HG03378 (cell line): ENCODE results near the gene SHISA5.
"Not testable (repeated sequence)": the region's sequence is repeated elsewhere in the genome, so short reads cannot be mapped to it uniquely, and the experiment has no call there.

ENCODE experiments used
- ATAC-seq: cut with Tn5 transposase; IDR thresholded peaks from one replicate; pipeline ENCODE4 v1.9.1; 2021; ENCODE audit warnings: mild to moderate bottlenecking, moderate library complexity; ENCODE audit not compliant: unreplicated experiment

Gene SHISA5

DNA sequence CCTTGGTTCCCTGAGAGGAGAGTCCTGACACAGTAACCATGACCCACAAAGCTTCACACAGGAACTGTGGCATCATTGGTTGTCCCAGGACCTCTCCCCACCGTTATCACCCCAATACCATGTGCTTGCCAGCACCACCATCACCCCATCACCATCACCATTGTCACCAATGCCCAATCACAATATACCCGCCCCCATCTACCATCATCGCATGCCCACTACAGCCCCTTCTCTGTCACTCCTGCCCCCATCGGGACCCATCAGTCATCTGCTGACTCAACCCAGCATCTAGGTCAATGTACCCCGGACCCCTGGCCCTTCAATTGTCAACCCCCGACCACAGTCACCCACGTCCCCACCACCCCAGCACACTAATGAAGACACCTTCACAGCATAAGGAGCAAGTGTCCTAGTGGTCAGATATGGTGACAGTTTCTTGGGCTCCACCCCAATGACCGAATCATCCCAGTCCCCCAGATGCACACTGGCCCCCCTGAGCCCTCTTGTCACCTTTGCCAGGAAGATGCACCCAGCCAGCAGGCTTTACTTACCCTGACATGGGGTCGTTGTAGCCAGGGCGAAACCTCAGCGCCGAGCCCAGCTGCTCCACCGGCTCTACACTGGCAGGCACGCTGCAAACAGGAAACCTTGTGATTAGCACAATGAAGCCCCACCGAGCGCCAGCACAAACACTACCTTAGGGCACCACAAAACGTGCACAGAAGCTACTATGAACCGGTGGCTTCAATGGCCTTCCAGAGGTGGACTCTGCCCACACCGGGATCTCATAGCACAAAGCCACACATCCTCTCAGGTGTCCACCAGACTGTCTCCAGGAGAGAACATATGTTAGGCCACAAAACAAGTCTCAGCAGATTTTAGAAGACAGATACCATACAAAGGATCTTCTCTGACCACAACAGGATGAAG, 25.1 kb downstream of the SHISA5 start:
- ATAC-seq = no peak

- ATAC-seq = no peak
These were observed 25.9 kb downstream of the SHISA5 start for GRCh38 chr3:48477959-48478520.

- ATAC-seq = no peak
These were observed 27.4 kb downstream of the SHISA5 start for GRCh38 chr3:48476426-48477053.

DNA sequence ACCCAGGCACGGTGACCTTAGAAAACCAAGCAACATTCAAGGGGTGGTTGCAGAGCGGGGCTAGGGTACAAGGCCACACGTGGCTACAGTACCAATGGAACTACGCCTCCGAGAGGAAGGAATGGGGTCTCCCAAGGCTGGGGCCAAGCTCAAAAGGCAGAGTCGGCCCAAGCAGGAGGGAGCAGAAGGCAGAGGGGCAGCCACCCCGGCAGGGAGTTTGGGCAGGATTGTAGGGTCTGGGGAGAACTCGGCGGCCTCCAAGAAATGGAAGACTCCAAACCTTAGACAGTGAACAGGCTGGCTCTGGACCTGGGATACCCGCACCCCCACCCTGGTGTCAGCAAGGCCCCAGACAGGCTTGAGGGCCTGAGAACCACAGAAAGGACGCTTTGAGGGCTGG, 28.8 kb downstream of the SHISA5 start:
- no peak for ATAC-seq

GRCh38 chr3:48474619-48475018, 29.4 kb downstream of the SHISA5 start:
- no peak for ATAC-seq

DNA sequence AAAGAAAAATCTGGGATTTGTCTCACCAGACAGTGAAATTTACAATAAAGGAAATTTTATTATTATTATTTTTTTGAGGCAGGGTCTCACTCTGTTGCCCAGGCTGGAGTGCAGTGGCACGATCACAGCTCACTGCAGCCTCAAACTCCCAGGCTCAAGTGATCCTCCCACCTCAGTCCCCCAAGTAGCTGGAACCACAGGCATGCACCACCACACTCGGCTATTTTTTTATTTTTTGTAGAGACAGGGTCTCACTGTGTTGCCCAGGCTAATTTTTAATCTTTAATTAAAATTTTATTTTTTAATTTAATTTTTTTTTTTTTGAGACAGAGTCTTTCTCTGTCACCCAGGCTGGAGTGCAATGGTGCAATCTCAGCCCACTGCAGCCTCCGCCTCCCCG, 29.9 kb downstream of the SHISA5 start:
- ATAC-seq = not testable (repeated sequence)

- no peak for ATAC-seq
These were observed 30.4 kb downstream of the SHISA5 start for GRCh38 chr3:48473617-48473952.

GRCh38 chr3:48472923-48473616, 30.9 kb downstream of the SHISA5 start:
- ATAC-seq = peak; percentile 72

DNA sequence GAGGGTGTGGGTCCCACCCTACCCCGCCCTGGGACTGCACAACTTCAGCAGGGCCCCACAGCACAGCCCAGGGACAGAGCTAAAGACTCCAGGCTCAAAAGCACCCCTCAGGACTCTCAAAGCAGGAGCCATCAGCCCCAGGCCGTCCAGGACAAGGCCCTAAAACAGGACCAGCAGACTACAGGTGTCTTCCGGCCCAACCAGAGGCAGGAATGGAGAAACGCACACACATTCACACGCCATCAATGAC, 31.4 kb downstream of the SHISA5 start:
- no peak for ATAC-seq

- ATAC-seq = no peak
These were observed 33.7 kb downstream of the SHISA5 start for GRCh38 chr3:48470286-48470685.

DNA sequence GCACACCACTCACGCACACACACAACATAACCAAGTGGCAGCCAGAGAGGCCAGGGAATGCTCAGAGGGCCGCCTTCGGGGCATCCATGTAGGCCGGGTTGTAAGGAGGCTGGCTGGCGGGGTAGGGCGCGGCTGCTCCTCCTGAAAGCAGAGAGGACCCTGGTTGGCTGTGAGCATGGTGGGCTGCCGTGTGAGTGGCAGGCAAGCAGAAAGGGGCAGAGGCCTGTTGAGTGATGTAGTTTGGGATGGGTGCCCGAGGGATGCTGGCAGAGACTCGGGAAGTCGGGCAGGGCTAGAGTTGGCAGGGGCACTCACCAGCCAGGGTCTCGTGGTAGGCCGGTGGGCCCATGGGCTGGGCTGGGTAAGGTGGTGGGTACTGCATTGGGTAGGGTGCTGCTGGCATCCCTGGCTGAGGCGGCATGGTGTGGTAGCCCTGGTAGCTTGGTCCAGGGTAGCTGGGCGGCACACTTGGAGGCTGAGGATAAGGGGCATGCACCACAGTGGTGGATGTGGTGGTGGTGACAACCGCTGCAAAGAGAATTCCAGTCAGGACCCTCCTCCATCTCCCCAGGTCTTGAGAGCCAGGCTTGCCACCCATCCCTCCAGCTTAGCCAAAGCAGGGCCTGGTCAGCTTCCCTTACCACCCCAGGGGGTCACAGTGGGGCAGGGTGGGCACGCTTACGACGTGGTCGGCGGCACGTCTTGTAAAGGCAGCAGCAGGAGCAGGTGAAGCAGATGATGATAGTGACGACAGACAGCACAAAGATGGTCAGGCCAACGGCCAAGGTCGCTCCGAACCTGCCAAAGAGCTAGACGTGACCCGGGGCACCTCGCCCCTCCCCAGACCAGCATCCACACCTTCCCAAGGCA, 34.7 kb downstream of the SHISA5 start:
- no peak for ATAC-seq

DNA sequence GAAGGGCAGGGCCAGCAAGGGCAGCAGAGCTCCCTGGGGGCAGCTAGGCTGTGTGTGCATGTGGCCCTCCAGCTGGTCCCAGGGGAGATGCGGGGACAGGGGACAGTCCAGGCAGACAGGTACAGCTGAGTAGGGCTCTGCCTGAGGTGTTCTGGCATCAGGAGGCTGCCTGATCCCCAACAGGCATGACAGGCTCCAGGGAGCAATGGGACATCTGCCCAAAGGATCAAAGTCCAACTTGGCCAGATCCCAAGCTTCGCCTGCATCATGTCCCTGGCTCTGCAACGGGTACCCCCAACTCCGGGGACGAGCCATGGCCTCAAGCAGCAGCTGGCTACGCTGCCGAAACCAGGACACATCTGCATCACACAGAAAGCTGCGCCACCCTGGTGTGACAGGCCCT, 35.6 kb downstream of the SHISA5 start:
- ATAC-seq = no peak

GRCh38 chr3:48467473-48468267, 36.3 kb downstream of the SHISA5 start:
- no peak for ATAC-seq

GRCh38 chr3:48467110-48467454, 36.9 kb downstream of the SHISA5 start:
- ATAC-seq = no peak

DNA sequence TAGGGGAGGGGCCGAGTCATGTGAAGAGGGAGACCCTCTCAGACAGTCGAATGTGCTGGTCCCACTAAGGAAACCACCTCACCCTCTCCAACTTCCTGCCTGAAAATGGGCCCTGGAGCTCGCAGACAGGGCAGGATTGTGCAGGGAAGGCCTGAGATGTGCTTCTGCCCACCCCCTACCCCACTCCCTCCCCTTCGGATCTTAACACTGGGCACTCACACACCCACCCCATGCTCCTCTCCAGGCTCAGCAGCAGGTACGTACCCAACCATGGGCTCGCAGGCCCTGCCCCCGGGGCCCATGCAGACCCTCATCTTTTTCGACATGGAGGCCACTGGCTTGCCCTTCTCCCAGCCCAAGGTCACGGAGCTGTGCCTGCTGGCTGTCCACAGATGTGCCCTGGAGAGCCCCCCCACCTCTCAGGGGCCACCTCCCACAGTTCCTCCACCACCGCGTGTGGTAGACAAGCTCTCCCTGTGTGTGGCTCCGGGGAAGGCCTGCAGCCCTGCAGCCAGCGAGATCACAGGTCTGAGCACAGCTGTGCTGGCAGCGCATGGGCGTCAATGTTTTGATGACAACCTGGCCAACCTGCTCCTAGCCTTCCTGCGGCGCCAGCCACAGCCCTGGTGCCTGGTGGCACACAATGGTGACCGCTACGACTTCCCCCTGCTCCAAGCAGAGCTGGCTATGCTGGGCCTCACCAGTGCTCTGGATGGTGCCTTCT, 37.4 kb downstream of the SHISA5 start:
- ATAC-seq = no peak

DNA sequence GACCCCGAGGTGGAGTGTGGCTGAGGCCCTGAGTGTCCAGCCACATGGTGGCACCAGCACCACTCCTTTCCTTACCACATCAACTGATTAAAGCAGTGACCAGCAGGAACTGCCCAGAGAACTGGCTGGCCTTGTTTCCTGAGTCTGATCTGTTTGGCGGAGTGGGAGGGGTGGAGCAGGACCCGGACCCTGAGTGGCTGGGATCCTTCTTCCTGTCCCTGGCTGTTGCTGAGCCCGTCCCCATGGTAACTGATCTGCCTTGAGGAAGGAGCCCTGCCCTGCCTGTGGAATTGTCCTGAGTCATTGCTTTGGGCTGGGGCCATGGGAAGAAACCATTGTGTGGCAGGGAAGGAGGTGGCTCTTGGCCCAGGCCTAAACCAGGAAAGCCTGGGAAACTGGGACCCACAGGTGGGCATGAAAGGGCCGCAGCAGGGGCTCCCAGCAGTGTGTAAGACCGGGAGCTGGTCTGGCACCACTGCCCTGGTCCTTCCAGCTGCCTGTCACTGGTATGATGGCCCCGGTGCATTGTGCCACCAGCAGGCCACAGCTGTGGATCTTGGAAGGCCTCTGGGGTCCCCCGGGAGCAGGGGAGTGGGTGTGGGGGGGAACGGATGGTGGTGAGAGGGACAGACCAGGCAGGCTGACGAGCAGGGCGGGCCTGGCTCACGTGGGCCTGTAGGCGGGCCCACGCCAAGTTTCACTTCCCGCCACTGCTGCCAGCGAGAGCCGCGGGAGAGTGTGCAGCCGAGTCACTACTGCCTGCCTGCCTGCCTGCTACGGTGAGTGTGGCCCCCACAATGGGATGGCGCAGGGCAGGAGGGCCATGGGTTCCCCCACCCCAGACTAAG, 38.2 kb downstream of the SHISA5 start:
- ATAC-seq = peak; percentile 51

DNA sequence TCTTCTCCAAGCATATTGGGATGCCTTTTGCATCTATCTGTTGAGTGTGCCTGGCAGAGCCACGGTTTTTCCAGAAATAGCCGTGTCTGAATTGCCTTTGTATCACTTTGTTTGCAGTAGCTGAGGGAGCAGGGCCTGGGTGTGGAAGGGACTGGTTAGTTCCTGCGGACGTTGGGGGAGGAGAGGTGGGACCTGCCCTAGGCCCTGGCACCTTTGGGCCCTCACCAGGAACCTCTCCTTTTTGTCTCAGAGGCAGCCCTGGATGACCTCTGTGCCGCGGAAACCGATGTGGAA, 38.8 kb downstream of the SHISA5 start:
- ATAC-seq = no peak

- ATAC-seq = no peak
These were observed 39.2 kb downstream of the SHISA5 start for GRCh38 chr3:48464713-48465221.

GRCh38 chr3:48463703-48464102, 40.3 kb downstream of the SHISA5 start:
- no peak for ATAC-seq
